ENCODE measurements around the gene DAD1.

- TF ChIP-seq POLR2A (IDR thresholded peaks at IDR 0.05; ENCODE audit: low read depth, low read length) (no peak), POLR2AphosphoS5 (IDR thresholded peaks at IDR 0.05; ENCODE audit: low read depth, low read length) (no peak), SPI1 (IDR thresholded peaks at IDR 0.05; ENCODE audit: low read depth, low read length) (no peak)
Observed at GRCh38 chr14:22546722-22547071, 42.3 kb downstream of the DAD1 start.

Data from GM12891 (cell line).